Occipital lobe (tissue), 2 donors: ENCODE data around the gene MDGA2. TPM values are rescaled to one million over a fixed set of nuclear protein-coding genes. Genes with fewer than 3 reads are reported as not detected.
"Not testable (repeated sequence)": the region's sequence is repeated elsewhere in the genome, so short reads cannot be mapped to it uniquely, and the experiment has no call there.

ENCODE experiments used
- DNase-seq: peaks from one replicate; lab custom pipeline; 2025; lab: John Stamatoyannopoulos, UW
- total RNA-seq: library from RNA; depleted of rRNA; stranded (reverse); fragments of >200 nt; gene quantifications from one replicate; pipeline ENCODE4 v1.2.3, GENCODE V29; 2014

The MDGA2 gene
- total RNA-seq, 1 donor from 2014 or later, result 61.9 TPM

- DNase-seq, result not testable (repeated sequence)
Observed at GRCh38 chr14:47242579-47242978, 432.8 kb downstream of the MDGA2 start.

DNA sequence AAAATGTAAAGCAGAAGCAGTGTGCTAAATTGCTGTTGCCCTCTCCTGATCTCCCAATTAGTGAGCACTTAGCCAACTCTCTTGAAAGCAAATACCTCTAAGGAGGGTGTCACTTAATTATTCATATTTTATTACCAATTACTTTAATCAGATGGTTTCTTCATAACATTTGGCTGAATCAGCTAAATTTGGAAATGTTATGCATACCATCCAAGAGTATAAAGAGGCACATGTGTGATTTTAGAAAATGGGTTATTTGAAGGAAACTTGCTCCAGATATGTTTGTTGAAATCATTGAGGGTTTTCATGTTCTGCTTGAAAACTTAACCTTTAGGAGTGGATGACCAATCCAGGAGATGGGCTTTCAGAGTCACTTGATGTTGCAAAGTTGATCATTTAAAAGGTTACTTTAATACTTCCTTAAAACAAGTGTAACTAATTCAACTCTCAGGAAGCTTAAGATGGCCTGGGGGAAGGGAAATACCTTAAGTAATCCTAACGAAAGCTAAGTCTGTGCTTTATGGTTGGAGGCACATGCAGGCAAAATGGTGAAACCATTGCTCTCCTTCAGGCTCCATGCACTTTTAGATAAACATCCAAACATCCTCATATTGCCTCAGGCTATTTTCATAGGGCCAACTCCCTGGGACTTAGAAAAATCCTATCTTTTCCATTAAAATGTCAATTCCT is 434.5 kb downstream of the MDGA2 start:
- no peak for DNase-seq

- no peak for DNase-seq
Observed at GRCh38 chr14:47235619-47236018, 439.8 kb downstream of the MDGA2 start.

- DNase-seq, result no peak
Observed at GRCh38 chr14:47226877-47227520, 448.4 kb downstream of the MDGA2 start.

GRCh38 chr14:47223656-47224055 is 451.7 kb downstream of the MDGA2 start:
- DNase-seq, result no peak

GRCh38 chr14:47220096-47220495 is 455.3 kb downstream of the MDGA2 start:
- DNase-seq, result no peak

- no peak for DNase-seq
Observed at GRCh38 chr14:47211263-47211662, 464.1 kb downstream of the MDGA2 start.

- DNase-seq, result no peak
Observed at GRCh38 chr14:47210099-47210498, 465.3 kb downstream of the MDGA2 start.

- DNase-seq, result no peak
Observed at GRCh38 chr14:47208434-47208833, 467.0 kb downstream of the MDGA2 start.

GRCh38 chr14:47207617-47208016 is 467.8 kb downstream of the MDGA2 start:
- DNase-seq, result no peak

GRCh38 chr14:47200740-47201139 is 474.7 kb downstream of the MDGA2 start:
- DNase-seq, result no peak

GRCh38 chr14:47195582-47195981 is 479.8 kb downstream of the MDGA2 start:
- DNase-seq, result no peak

DNA sequence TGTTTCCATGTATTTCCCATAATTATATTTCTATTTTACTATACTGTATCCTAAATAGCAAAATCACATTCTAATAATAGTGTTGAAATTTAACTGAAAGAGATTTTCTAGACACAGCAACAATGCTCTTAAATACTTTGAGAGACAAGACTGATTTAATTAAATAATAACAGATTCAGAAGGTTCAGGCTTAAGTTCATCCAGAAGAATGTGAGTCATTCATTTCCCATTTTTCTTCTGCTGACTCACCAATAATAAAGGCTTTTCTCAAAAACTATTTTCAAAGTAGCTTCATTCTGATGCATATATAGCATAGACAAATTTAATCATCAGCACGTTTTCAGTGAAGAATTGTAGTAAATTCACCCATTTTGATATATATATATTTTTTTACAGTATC is 481.4 kb downstream of the MDGA2 start:
- no peak for DNase-seq

GRCh38 chr14:47192203-47192602 is 483.2 kb downstream of the MDGA2 start:
- not testable (repeated sequence) for DNase-seq

GRCh38 chr14:47191700-47192099 is 483.7 kb downstream of the MDGA2 start:
- DNase-seq, result no peak

DNA sequence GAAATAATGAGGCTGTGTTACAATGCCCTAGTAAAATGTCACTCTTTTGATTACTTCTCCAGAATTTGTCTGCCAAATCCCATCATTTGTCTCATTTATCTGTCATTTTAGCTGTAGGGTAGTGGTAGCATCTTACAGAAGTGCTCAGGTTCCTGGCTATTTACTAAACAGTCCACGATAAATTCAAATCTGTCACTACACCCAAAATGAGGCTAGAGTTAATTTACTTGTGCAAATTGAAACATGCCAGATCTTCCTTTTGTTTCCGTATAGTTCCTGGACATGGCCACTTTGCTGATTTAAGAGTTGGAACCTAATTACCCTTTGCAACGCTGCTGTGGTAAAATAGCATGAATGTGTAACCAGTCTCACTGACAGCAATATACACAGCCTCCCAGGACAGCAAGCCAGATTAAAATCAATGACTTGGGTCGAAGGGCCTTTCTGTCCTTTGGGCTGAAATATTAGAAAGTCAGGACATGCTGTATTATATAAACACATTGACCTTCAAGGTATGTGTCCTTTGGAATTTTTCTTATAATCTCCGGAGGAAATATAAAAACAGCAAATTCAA is 485.4 kb downstream of the MDGA2 start:
- no peak for DNase-seq

GRCh38 chr14:47186486-47186885 is 488.9 kb downstream of the MDGA2 start:
- DNase-seq, result no peak

DNA sequence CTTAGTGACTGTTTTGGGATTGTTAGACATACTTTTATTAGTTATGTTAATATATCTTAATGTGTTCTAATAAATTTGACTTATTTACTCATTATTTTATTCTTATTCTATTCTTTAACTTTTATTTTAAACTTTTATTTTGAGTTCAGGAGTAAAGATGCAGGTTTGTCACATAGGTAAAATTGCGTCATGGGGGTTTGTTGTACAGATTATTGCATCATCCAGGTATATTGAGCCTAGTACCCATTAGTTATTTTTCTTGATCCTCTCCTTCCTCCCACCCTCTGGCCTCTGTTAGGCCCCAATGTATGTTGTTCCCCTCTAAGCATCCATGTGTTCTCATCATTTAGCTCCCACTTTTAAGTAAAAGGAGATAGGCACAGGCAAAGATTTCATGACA is 495.5 kb downstream of the MDGA2 start:
- DNase-seq, result no peak

DNA sequence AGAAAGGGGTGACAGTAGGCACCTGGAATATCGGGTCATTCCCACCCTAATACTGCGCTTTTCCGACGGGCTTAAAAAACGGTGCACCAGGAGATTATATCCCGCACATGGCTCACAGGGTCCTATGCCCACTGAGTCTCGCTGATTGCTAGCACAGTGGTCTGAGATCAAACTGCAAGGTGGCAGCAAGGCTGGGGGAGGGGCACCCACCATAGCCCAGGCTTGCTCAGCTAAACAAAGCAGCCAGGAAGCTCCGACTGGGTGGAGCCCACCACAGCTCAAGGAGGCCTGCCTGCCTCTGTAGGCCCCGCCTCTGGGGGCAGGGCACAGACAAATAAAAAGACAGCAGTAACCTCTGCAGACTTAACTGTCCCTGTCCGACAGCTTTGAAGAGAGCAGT is 503.5 kb downstream of the MDGA2 start:
- DNase-seq, result not testable (repeated sequence)

GRCh38 chr14:47167402-47167801 is 508.0 kb downstream of the MDGA2 start:
- no peak for DNase-seq

DNA sequence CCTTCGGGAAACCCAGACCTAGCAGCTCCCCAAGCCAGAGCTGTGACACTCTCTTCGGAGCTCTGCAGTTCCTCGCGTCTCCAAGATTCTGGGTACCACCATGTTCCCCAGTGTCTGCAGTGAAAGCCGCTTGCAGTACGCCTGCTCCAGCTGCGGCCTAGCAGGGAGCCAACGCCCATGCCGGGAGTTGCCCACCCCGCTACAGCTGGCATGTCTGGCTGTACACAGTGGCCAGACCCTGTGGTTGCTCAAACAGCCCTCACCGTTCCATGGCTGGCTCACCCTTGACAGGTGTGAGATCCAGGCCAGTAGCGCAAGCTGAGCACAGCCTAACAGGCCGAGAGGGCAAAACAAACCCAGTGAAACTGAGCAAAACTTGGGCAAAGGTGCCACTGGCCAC is 520.0 kb downstream of the MDGA2 start:
- DNase-seq, result no peak

- no peak for DNase-seq
Observed at GRCh38 chr14:47154276-47154797, 521.1 kb downstream of the MDGA2 start.

- no peak for DNase-seq
Observed at GRCh38 chr14:47153746-47154145, 521.7 kb downstream of the MDGA2 start.
